Neural progenitor cell (in vitro differentiated cells): ENCODE results near the gene WDR1. TPM values are rescaled to one million over a fixed set of nuclear protein-coding genes. Genes with fewer than 3 reads are reported as not detected.

ENCODE experiments used
- DNase-seq: peaks from one replicate; pipeline ENCODE4 v3.0.0-alpha.2; 2016; ENCODE audit warnings: low spot score
- H2AFZ ChIP-seq: fragments of 200-600 bp; sonication (generic); replicated peaks from 2 replicates; pipeline ENCODE4 v1.6.1; 2016; ENCODE audit warnings: antibody characterized with exemption
- H3F3A ChIP-seq: fragments of 200-600 bp; sonication (generic); 2 replicates; pipeline ENCODE4 v1.6.1; 2016; ENCODE audit warnings: antibody characterized with exemption, low read depth
- H3K27ac ChIP-seq: fragments of 200-600 bp; sonication (generic); 2 replicates; pipeline ENCODE4 v1.5.1; 2016; ENCODE audit warnings: mild to moderate bottlenecking
- H3K27me3 ChIP-seq: fragments of 200-600 bp; sonication (generic); 2 replicates; pipeline ENCODE4 v1.6.1; 2016; ENCODE audit warnings: mild to moderate bottlenecking, moderate library complexity
- H3K36me3 ChIP-seq: fragments of 200-600 bp; sonication (generic); 2 replicates; pipeline ENCODE4 v1.5.1; 2016
- H3K4me1 ChIP-seq: fragments of 200-600 bp; sonication (generic); 2 replicates; pipeline ENCODE4 v1.6.1; 2016; ENCODE audit warnings: mixed run types
- H3K4me2 ChIP-seq: fragments of 200-600 bp; sonication (generic); 2 replicates; pipeline ENCODE4 v1.6.1; 2016
- H3K4me3 ChIP-seq: fragments of 200-600 bp; sonication (generic); 2 replicates; pipeline ENCODE4 v1.5.1; 2016
- H3K79me2 ChIP-seq: fragments of 200-600 bp; sonication (generic); 2 replicates; pipeline ENCODE4 v1.6.1; 2016; ENCODE audit warnings: low read depth
- H3K9ac ChIP-seq: fragments of 200-600 bp; sonication (generic); 2 replicates; pipeline ENCODE4 v1.6.1; 2016
- H3K9me3 ChIP-seq: fragments of 200-600 bp; sonication (generic); 2 replicates; pipeline ENCODE4 v1.5.1; 2016; ENCODE audit warnings: low read depth
- H4K20me1 ChIP-seq: fragments of 200-600 bp; sonication (generic); 2 replicates; pipeline ENCODE4 v1.6.1; 2016; ENCODE audit warnings: low read depth
- H3K27ac Mint-ChIP-seq: 3 replicates; pipeline ENCODE4 v1.8.0; 2021; ENCODE audit warnings: mixed read lengths
- H3K27me3 Mint-ChIP-seq: 2 replicates; pipeline ENCODE4 v1.8.0; 2022; ENCODE audit warnings: low read depth, mild to moderate bottlenecking, inconsistent platforms, moderate library complexity, mixed read lengths; ENCODE audit not compliant: insufficient read depth
- H3K36me3 Mint-ChIP-seq: 3 replicates; pipeline ENCODE4 v1.8.0; 2021; ENCODE audit warnings: mixed read lengths
- H3K4me1 Mint-ChIP-seq: 3 replicates; pipeline ENCODE4 v1.8.0; 2021; ENCODE audit warnings: mixed read lengths
- H3K4me3 Mint-ChIP-seq: 3 replicates; pipeline ENCODE4 v1.8.0; 2021; ENCODE audit warnings: mild to moderate bottlenecking, moderate library complexity, mixed read lengths
- H3K9me3 Mint-ChIP-seq: 3 replicates; pipeline ENCODE4 v1.8.0; 2020; ENCODE audit warnings: mixed read lengths
- EZH2 ChIP-seq: fragments of 200-600 bp; sonication (generic); IDR thresholded peaks from 2 replicates; pipeline ENCODE4 v1.6.1; 2017; ENCODE audit warnings: antibody characterized with exemption, mild to moderate bottlenecking, moderate library complexity
- EZH2phosphoT487 ChIP-seq: fragments of 200-600 bp; sonication (generic); IDR thresholded peaks from 2 replicates; pipeline ENCODE4 v1.6.1; 2017; ENCODE audit warnings: antibody characterized with exemption
- total RNA-seq: library from RNA; depleted of rRNA; stranded (reverse); fragments of >200 nt; gene quantifications from 2 replicates; pipeline ENCODE4 v1.2.3, GENCODE V29; 2015; ENCODE audit warnings: low replicate concordance
- TF ChIP-seq, protein P1 (sequence below): fragments of 200-600 bp; sonication (generic); IDR thresholded peaks from 2 replicates; pipeline ENCODE4 v1.5.1; 2017; ENCODE audit warnings: antibody characterized with exemption, mild to moderate bottlenecking

The WDR1 gene
- total RNA-seq, 1 donor from 2014 or later: 83.1 TPM

DNA sequence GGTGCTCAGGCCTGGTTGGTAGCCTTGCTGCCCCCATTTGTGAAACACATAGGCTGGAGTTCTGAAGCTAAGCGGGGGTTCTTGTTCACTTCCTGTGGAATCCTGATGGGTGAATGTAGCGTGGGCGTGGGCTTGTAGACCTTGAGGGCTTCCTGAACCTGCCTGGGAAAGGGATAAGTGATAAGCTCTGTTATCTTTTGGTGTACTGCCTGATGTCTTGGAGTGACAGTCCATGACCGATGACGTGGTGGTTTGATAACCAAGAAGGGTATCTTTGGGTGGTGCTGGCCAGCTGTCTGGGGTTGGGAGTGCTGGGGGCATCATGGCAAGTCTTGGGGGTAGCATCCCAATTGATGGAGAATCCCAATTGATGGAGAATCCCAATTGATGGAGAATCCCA lies 17.5 kb upstream of the WDR1 start:
- Histone ChIP-seq H3K79me2 (no peaks in the 10 kb centered on the region), H3K9me3 (no peaks in the 10 kb centered on the region), H3K4me2 (no peak overlapping the region), H3K4me1 (no peaks in the 10 kb centered on the region), H3K9ac (no peak overlapping the region), H2AFZ (no peak overlapping the region), H3K27me3 (no peaks in the 10 kb centered on the region), H3K27ac (no peak overlapping the region), H4K20me1 (no peaks in the 10 kb centered on the region), H3F3A (no peaks in the 10 kb centered on the region), H3K4me3 (no peak overlapping the region), H3K36me3 (no peaks in the 10 kb centered on the region)
- no peak for DNase-seq
- H3K4me1 Mint-ChIP-seq: peaks cover 3% of the 10 kb centered on the region
- H3K9me3 Mint-ChIP-seq: peaks cover 11% of the 10 kb centered on the region
- no peak overlapping the region for H3K27ac Mint-ChIP-seq
- no peak for TF ChIP-seq EZH2phosphoT487
- no peak for TF ChIP-seq EZH2
- TF ChIP-seq, protein P1, sequence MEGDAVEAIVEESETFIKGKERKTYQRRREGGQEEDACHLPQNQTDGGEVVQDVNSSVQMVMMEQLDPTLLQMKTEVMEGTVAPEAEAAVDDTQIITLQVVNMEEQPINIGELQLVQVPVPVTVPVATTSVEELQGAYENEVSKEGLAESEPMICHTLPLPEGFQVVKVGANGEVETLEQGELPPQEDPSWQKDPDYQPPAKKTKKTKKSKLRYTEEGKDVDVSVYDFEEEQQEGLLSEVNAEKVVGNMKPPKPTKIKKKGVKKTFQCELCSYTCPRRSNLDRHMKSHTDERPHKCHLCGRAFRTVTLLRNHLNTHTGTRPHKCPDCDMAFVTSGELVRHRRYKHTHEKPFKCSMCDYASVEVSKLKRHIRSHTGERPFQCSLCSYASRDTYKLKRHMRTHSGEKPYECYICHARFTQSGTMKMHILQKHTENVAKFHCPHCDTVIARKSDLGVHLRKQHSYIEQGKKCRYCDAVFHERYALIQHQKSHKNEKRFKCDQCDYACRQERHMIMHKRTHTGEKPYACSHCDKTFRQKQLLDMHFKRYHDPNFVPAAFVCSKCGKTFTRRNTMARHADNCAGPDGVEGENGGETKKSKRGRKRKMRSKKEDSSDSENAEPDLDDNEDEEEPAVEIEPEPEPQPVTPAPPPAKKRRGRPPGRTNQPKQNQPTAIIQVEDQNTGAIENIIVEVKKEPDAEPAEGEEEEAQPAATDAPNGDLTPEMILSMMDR: no peak
- peaks cover 9% of the 10 kb centered on the region for H3K27me3 Mint-ChIP-seq
- no peak overlapping the region for H3K4me3 Mint-ChIP-seq
- no peaks in the 10 kb centered on the region for H3K36me3 Mint-ChIP-seq

DNA sequence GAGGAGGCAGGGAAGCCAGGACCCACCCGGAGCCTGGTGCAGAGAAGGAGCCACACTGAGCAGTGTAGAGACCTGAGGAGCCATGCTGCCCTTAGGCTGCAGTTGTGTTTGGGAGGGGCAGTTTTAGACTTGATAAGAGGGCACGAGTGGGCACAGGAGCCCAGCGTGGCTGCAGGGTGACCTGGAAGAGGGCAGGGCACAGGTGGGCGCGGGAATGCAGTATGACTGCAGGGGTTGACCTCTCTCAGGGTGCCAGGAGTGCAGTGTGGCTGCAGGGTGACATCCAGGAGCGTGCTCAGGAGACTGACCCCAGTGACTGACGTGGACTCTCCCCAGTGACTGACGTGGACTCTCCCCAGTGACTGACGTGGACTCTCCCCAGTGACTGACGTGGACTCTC lies 14.6 kb upstream of the WDR1 start:
- H3K36me3 Mint-ChIP-seq: no peaks in the 10 kb centered on the region
- H3K27me3 Mint-ChIP-seq: peaks cover 9% of the 10 kb centered on the region
- Histone ChIP-seq H4K20me1 (no peaks in the 10 kb centered on the region), H3K4me1 (no peaks in the 10 kb centered on the region), H3K27ac (no peak overlapping the region), H3K9ac (no peak overlapping the region), H3K79me2 (no peaks in the 10 kb centered on the region), H3K9me3 (no peaks in the 10 kb centered on the region), H2AFZ (no peak overlapping the region), H3K36me3 (no peaks in the 10 kb centered on the region), H3F3A (no peaks in the 10 kb centered on the region), H3K27me3 (no peaks in the 10 kb centered on the region), H3K4me2 (no peak overlapping the region), H3K4me3 (no peak overlapping the region)
- H3K4me1 Mint-ChIP-seq: peaks cover 14% of the 10 kb centered on the region
- TF ChIP-seq, protein P1: no peak
- TF ChIP-seq EZH2phosphoT487: no peak
- no peak for TF ChIP-seq EZH2
- H3K9me3 Mint-ChIP-seq: peaks cover 11% of the 10 kb centered on the region
- H3K27ac Mint-ChIP-seq: no peak overlapping the region
- DNase-seq: no peak
- H3K4me3 Mint-ChIP-seq: no peak overlapping the region

DNA sequence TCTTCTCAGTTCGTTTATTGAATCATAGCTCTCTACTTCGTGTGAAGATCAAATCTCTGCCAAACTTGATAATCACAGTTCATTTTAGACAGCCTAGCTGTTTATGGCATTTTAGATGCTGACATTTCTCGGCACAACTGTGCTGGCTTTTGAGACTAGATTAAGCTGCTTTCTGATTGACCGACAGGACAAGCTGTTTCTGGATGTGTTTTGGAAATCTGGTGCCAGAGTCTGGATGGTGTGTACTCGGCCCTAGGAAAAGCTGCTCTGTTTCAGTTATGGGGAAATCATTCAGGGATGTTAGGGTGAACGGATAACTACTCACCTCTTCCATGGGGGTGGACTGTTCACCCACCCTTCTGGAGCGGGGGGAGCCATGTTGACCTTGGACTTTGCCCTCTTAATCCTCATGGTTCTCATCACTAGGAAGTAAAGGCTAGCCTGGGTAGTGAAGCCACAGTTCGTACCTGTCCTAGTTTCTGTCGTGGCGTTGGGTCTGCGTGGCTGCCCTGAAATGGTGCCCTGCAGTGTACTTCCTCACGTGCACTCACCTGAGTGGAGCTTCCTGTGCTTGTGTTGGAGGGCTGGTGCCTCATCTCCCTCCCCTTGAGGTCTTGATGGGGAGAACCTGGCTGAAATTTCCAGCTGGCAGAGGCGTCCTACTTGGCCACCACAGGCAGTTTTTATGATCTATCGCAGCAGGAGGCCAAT lies 13.7 kb upstream of the WDR1 start:
- no peaks in the 10 kb centered on the region for H3K27me3 ChIP-seq
- no peaks in the 10 kb centered on the region for H3K36me3 ChIP-seq
- H4K20me1 ChIP-seq: no peaks in the 10 kb centered on the region
- H3K27ac ChIP-seq: no peak overlapping the region
- DNase-seq: no peak
- H3K4me3 ChIP-seq: no peak overlapping the region
- H3F3A ChIP-seq: no peaks in the 10 kb centered on the region
- Mint-ChIP-seq H3K27ac (no peak overlapping the region), H3K27me3 (peaks cover 12% of the 10 kb centered on the region), H3K4me3 (no peak overlapping the region), H3K9me3 (peaks cover 14% of the 10 kb centered on the region), H3K4me1 (peaks cover 14% of the 10 kb centered on the region), H3K36me3 (no peaks in the 10 kb centered on the region)
- no peaks in the 10 kb centered on the region for H3K79me2 ChIP-seq
- no peak overlapping the region for H2AFZ ChIP-seq
- TF ChIP-seq EZH2: no peak
- TF ChIP-seq, protein P1: no peak
- no peak overlapping the region for H3K9ac ChIP-seq
- no peak overlapping the region for H3K4me2 ChIP-seq
- H3K4me1 ChIP-seq: no peaks in the 10 kb centered on the region
- H3K9me3 ChIP-seq: no peaks in the 10 kb centered on the region
